ENCODE measurements around the gene SEC61A2. TPM values are rescaled to one million over a fixed set of nuclear protein-coding genes. Genes with fewer than 3 reads are reported as not detected.

The SEC61A2 gene
- total RNA-seq, 4 donors from 2014 or later: 4.5 to 12.9 (median 5.9) TPM

DNA sequence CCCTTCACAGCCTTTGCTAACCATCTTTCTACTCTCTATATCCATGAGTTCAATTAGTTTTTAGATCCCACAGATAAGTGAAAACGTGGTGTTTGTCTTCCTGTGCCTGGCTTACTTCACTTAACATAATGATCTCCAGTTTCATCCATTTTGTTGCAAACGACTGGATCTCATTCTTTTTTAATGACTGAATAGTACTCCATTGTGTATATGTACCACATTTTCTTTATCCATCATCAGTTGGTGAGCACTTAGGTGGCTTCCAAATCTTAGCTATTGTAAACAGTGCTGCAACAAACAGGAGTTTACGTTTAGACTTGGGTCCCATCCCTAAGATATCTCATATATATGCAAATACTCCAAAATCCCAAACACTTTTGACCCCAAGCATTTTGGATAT lies 75.6 kb downstream of the SEC61A2 start:
- no peak for TF ChIP-seq CTCF (IDR thresholded peaks at IDR 0.05)
- no peak for DNase-seq (ENCODE audit: low spot score)
- no peak for ATAC-seq (ENCODE audit: low FRiP score)

GRCh38 chr10:12207114-12207513 lies 77.6 kb downstream of the SEC61A2 start:
- no peak for DNase-seq (ENCODE audit: low spot score)
- no peak for ATAC-seq (ENCODE audit: low FRiP score)
- TF ChIP-seq CTCF (IDR thresholded peaks at IDR 0.05): no peak

- TF ChIP-seq CTCF (IDR thresholded peaks at IDR 0.05): no peak
- ATAC-seq (ENCODE audit: low FRiP score) (no peak), DNase-seq (ENCODE audit: low spot score) (no peak)
Observed at GRCh38 chr10:12208460-12208859, 79.0 kb downstream of the SEC61A2 start.

- ATAC-seq (ENCODE audit: low FRiP score) (no peak), DNase-seq (ENCODE audit: low spot score) (no peak)
- no peak for TF ChIP-seq CTCF (IDR thresholded peaks at IDR 0.05)
Observed at GRCh38 chr10:12212454-12212853, 83.0 kb downstream of the SEC61A2 start.

DNA sequence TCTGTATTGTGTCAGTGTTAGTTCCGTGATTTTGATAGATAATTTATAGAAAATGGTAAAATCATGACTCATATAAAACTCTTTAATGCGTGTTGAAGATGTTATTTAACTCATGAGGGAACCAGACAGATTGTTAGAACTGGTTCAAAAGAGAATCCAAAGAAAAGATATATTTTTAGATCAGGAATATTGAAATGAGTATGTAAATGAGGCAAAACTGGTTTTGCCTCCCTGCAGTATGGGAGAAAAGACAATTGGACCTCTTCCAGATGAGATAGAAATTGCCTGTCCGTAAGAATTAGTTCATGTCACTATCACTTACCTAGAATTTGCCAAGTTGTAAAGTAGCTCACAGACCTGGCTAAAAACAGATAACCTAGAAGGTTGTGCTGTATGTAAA lies 84.1 kb downstream of the SEC61A2 start:
- ATAC-seq (ENCODE audit: low FRiP score) (no peak), DNase-seq (ENCODE audit: low spot score) (no peak)
- no peak for TF ChIP-seq CTCF (IDR thresholded peaks at IDR 0.05)

DNA sequence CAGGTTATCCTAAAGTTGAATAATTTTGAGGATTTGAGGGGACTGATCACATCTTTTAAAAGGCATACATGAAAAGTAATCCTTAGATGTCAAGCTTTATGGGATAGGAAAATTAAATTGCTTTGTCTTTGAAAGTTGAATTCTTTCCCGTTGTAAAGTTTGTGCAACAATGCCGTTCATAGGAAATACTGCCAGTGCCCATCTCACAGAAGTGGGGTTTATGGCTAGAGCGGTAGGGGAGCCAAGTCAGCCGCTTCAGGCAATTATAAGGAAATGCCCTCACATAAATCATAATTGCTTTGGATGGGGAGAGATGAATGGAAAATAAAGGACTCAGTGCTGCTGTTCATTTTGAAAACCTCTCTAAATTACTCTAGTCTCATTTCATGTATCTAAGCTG lies 84.6 kb downstream of the SEC61A2 start:
- TF ChIP-seq CTCF (IDR thresholded peaks at IDR 0.05): no peak
- DNase-seq (ENCODE audit: low spot score): no peak
- ATAC-seq (ENCODE audit: low FRiP score): no peak

DNA sequence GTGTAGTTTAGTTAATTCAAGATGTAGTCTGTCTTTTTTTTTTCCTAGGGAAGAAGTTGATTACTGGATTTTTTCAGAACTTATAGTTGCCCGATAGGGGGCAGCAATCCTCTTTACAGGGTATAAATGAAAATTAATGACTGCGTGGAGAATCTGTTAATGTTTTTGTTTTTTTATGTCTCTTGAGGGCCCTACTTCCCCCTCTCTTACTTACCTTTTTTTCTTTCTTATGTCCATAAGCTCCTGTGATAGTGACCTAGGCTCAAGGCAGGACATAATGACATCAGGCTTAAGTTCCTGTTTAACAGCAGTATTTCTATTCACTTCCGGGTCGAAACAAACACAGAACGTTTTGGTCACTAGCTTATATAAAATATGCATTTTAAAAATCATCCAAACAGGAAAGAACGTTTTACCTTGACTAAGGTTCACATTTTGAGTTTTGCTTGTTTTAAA lies 85.3 kb downstream of the SEC61A2 start:
- ATAC-seq (ENCODE audit: low FRiP score) (no peak), DNase-seq (ENCODE audit: low spot score) (no peak)
- no peak for TF ChIP-seq CTCF (IDR thresholded peaks at IDR 0.05)

Small RNA genes lying within 50 kb of the gene (small RNA-seq; reads per million reads assigned to genes)
- gene MIR548AK (not detected), gene RNU6-88P (not detected)

Other genes starting within 250 kb of the SEC61A2 start
- 10 to 100 TPM; 16.1 to 25.2 (median 19.3) TPM for gene UPF2, start 86.9 kb upstream of the SEC61A2 start, total RNA-seq
- gene DHTKD1, start 60.7 kb upstream of the SEC61A2 start, total RNA-seq: 10 to 100 TPM; 18.3 to 29.5 (median 26.1) TPM
- gene NUDT5, start 66.2 kb downstream of the SEC61A2 start, total RNA-seq: 10 to 100 TPM; 33.6 to 54.8 (median 45.2) TPM
- gene CDC123, start 66.5 kb downstream of the SEC61A2 start, total RNA-seq: 100 to 1,000 TPM in 1 of 4 donors, 10 to 100 TPM in 3; 54.4 to 111 (median 64.2) TPM
- 10 to 100 TPM in 1 of 4 donors, 1 to 10 TPM in 3; 6.0 to 15.8 (median 8.8) TPM for gene CAMK1D, start 219.9 kb downstream of the SEC61A2 start, total RNA-seq

Measured in omental fat pad (tissue), 4 donors.